NCI-H2171 treated with DMSO at 0.1 percent for 48 hours (cell line): Measurements from ENCODE around the gene JAK3.
"Not testable (repeated sequence)": the region's sequence is repeated elsewhere in the genome, so short reads cannot be mapped to it uniquely, and the experiment has no call there.

Source experiments
- DNase-seq: peaks from one replicate; lab custom pipeline; 2025; lab: John Stamatoyannopoulos, UW

Gene JAK3

GRCh38 chr19:17777840-17778239 is 69.9 kb downstream of the JAK3 start:
- DNase-seq: not testable (repeated sequence)

DNA sequence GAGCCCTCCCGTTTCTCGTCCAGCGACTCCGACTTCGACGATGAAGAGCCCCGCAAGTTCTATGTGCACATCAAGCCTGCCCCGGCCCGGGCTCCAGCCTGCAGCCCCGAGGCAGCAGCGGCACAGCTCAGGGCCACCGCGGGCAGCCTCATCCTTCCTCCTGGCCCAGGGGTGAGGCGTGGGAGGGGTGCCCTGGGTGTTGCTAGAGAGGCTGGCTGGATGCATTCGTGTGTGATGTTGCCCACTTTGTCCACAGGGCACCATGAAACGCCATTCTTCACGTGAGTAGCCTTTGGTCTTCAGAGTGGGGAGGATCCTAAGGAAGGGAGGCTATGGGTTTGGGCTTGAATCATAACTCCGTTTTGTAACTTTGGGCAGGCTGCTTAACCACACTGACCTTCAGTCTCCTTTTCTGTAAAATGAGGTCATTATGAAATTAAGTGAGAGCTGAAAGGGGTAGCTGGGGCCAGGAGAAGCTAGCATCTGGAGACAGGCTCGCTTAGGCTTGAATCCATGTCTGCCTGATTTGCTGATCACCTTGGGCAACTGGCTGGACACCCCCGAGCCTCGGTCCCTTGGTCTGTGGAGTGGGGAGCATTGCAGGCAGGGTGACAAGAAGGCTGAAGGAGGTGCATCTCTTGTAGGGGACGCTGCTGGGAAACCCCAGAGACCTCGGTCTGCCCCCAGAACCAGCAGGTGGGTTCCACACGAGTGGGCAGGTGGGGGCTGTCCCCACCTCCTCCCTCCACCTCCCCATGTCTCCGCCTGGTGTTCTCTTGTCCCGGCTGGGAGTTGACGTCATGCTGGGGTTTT is 71.6 kb downstream of the JAK3 start:
- DNase-seq: no peak

DNA sequence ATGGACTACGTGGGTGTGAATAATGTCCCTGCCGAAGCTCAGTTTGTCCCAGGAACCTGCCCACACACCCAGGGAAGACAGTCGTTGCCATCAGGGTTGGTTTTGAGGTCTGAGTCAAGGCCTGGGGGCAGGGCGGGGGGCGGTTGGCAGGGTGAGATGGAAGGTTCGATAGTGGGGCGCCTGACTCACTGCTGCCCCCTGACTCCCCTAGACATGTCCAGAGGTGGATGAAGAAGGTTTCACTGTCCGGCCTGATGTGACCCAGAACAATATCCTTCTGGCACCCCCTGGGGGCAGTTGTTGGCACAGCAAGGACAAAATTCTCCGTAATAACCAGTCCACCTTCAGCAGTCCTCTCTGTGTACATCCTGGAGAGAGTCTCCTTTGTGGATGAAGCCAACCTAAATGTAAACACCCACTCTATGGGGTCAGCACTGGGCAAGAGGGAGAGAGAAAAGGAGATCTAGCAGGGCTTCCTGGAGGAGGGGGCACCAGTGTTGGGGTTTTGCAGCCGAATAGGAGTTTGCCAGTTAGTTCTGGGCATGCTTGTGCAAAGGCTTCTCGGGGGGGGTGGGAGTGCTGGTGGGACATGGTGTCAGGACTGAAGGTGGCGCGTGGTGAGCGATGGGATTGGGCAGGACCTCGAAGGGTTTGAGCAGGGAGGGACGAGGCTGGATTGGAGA is 72.4 kb downstream of the JAK3 start:
- DNase-seq: no peak
